HAP-1 (cell line): ENCODE results near the gene CD177.
"Not testable (repeated sequence)": the region's sequence is repeated elsewhere in the genome, so short reads cannot be mapped to it uniquely, and the experiment has no call there.

Experiments used
- DNase-seq, 2 experiments: peaks; one replicate each; pipeline ENCODE4 v3.0.0-alpha.2; 2016 to 2020; ENCODE audit warnings: low spot score in 2 of 2
- H3K27me3 ChIP-seq: fragments of 250-450 bp; sonication (Bioruptor Pico); 2 replicates; pipeline ENCODE4 v1.5.1; 2020; ENCODE audit warnings: low read depth, mild to moderate bottlenecking, moderate library complexity
- H3K36me3 ChIP-seq: fragments of 250-450 bp; sonication (Bioruptor Pico); replicated peaks from 2 replicates; pipeline ENCODE4 v1.5.1; 2020; ENCODE audit warnings: mild to moderate bottlenecking
- H3K4me1 ChIP-seq: fragments of 250-450 bp; sonication (Bioruptor Pico); 2 replicates; pipeline ENCODE4 v1.5.1; 2020; ENCODE audit warnings: mild to moderate bottlenecking
- H3K4me3 ChIP-seq: fragments of 250-450 bp; sonication (Bioruptor Pico); 2 replicates; pipeline ENCODE4 v1.5.1; 2020; ENCODE audit warnings: mild to moderate bottlenecking, moderate library complexity
- H3K9me3 ChIP-seq: fragments of 250-450 bp; sonication (Bioruptor Pico); 2 replicates; pipeline ENCODE4 v1.5.1; 2020; ENCODE audit warnings: mild to moderate bottlenecking, moderate library complexity
- in situ Hi-C: fragments of 300-500 bp; cut with MboI; formaldehyde crosslinking; loops from 3 replicates; pipeline ENCODE4 v1.14.3; 2020; ENCODE audit warnings: low sequenced_read_pairs, inconsistent platforms, mixed read lengths

CD177 gene

GRCh38 chr19:43341098-43341497 is 12.4 kb upstream of the CD177 start:
- in situ Hi-C loops, H3K36me3 ChIP-seq, H3K9me3 ChIP-seq, H3K27me3 ChIP-seq, H3K4me3 ChIP-seq, DNase-seq: not testable (repeated sequence)
- peaks cover 19% of the 10 kb centered on the region for H3K4me1 ChIP-seq

- H3K9me3 ChIP-seq, H3K4me3 ChIP-seq, H3K36me3 ChIP-seq, in situ Hi-C loops, H3K27me3 ChIP-seq: not testable (repeated sequence)
- peaks cover 19% of the 10 kb centered on the region for H3K4me1 ChIP-seq
- peak; percentile 73 to 88 for DNase-seq
Measured at GRCh38 chr19:43342104-43342503, 11.4 kb upstream of the CD177 start.

GRCh38 chr19:43344347-43344925 is 9.1 kb upstream of the CD177 start:
- DNase-seq, H3K36me3 ChIP-seq, H3K4me1 ChIP-seq, H3K27me3 ChIP-seq, H3K4me3 ChIP-seq, H3K9me3 ChIP-seq, in situ Hi-C loops: not testable (repeated sequence)

DNA sequence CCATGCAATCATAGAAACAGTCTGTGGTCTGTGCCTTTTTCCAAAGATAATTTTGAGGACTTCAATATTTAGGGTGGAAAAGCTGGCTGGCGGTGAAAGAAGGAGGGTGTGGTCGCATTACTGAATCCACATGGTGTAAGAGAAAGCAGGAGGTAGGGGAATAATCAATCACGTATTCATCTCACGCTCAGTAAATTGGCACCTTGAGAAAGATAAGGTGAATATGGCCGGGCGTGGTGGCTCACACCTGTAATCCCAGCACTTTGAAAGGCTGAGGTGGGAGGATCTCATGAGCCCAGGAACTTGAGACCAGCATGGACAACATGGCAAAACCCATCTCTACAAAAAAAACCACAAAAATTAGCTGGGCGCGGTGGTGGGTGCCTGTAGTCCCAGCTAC is 3.7 kb upstream of the CD177 start:
- H3K4me3 ChIP-seq, in situ Hi-C loops, H3K27me3 ChIP-seq, H3K4me1 ChIP-seq, DNase-seq, H3K9me3 ChIP-seq, H3K36me3 ChIP-seq: not testable (repeated sequence)

- in situ Hi-C loops, result no loop called here
- Histone ChIP-seq H3K4me3 (no peak overlapping the region), H3K9me3 (peaks cover 3% of the 10 kb centered on the region; the same call in 1 of the 2 replicates), H3K36me3 (no peaks in the 10 kb centered on the region), H3K4me1 (no peaks in the 10 kb centered on the region), H3K27me3 (no peaks in the 10 kb centered on the region)
- no peak for DNase-seq
Measured at GRCh38 chr19:43351998-43352746, 1.3 kb upstream of the CD177 start.

- no peak for DNase-seq
- Histone ChIP-seq H3K4me1 (no peaks in the 10 kb centered on the region), H3K9me3 (no peaks in the 10 kb centered on the region), H3K36me3 (no peaks in the 10 kb centered on the region), H3K27me3 (no peaks in the 10 kb centered on the region), H3K4me3 (no peak overlapping the region)
- in situ Hi-C loops, result no loop called here
Measured at GRCh38 chr19:43354305-43354627, 780 bp downstream of the CD177 start.

- H3K9me3 ChIP-seq, DNase-seq, H3K36me3 ChIP-seq, H3K4me1 ChIP-seq, H3K4me3 ChIP-seq, H3K27me3 ChIP-seq, in situ Hi-C loops: not testable (repeated sequence)
Measured at GRCh38 chr19:43356749-43357148, 3.3 kb downstream of the CD177 start.

- peaks cover 3% of the 10 kb centered on the region; the same call in 1 of the 2 replicates for H3K27me3 ChIP-seq
- no peaks in the 10 kb centered on the region for H3K4me1 ChIP-seq
- H3K9me3 ChIP-seq, result no peaks in the 10 kb centered on the region
- H3K4me3 ChIP-seq, result no peak overlapping the region
- no peaks in the 10 kb centered on the region for H3K36me3 ChIP-seq
- in situ Hi-C loops, result no loop called here
- no peak for DNase-seq
Measured at GRCh38 chr19:43362179-43362578, 8.7 kb downstream of the CD177 start.

GRCh38 chr19:43362745-43363144 is 9.3 kb downstream of the CD177 start:
- in situ Hi-C loops, result no loop called here
- Histone ChIP-seq H3K4me3 (no peak overlapping the region), H3K36me3 (no peaks in the 10 kb centered on the region)

GRCh38 chr19:43365677-43366076 is 12.2 kb downstream of the CD177 start:
- DNase-seq, H3K4me1 ChIP-seq, H3K36me3 ChIP-seq, H3K4me3 ChIP-seq, H3K9me3 ChIP-seq, in situ Hi-C loops: not testable (repeated sequence)
- H3K27me3 ChIP-seq, result peaks cover 15% of the 10 kb centered on the region

More at GRCh38 chr19:43362745-43363144, 9.3 kb downstream of the CD177 start:
- no peaks in the 10 kb centered on the region for H3K4me1 ChIP-seq
- no peaks in the 10 kb centered on the region for H3K9me3 ChIP-seq
- peaks cover 5% of the 10 kb centered on the region for H3K27me3 ChIP-seq
- DNase-seq, result no peak

- in situ Hi-C loops, result no loop called here
- Histone ChIP-seq H3K27me3 (peaks cover 24% of the 10 kb centered on the region), H3K4me1 (no peaks in the 10 kb centered on the region), H3K36me3 (no peaks in the 10 kb centered on the region), H3K4me3 (no peak overlapping the region), H3K9me3 (no peaks in the 10 kb centered on the region)
- DNase-seq, result no peak
Measured at GRCh38 chr19:43367822-43368221, 14.3 kb downstream of the CD177 start.

- in situ Hi-C loops, DNase-seq, H3K36me3 ChIP-seq, H3K9me3 ChIP-seq, H3K4me1 ChIP-seq, H3K4me3 ChIP-seq: not testable (repeated sequence)
- peaks cover 24% of the 10 kb centered on the region for H3K27me3 ChIP-seq
Measured at GRCh38 chr19:43368897-43369296, 15.4 kb downstream of the CD177 start.

DNA sequence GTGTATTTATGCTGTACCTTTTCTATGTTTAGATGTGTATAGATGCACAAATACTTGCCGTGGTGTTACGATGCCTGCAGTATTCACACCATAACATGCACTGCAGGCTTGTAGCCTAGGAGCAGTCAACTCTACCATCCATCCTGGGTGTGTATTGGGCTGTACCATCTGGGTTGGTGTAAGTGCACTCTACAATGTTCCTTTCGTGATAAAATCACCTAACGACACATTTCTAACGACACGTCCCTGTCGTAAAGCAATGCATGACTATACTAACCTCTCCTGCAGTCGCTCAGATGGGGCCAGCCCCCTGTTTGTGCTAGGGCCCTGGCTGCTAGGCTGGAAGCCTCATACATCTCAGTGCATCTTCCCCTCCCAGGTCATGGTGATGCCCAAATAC is 18.4 kb downstream of the CD177 start:
- no peak for DNase-seq
- in situ Hi-C loops, result no loop called here
- no peaks in the 10 kb centered on the region for H3K4me1 ChIP-seq
- H3K4me3 ChIP-seq, result no peak overlapping the region
- H3K9me3 ChIP-seq, result no peaks in the 10 kb centered on the region
- H3K36me3 ChIP-seq, result no peaks in the 10 kb centered on the region
- peaks cover 24% of the 10 kb centered on the region for H3K27me3 ChIP-seq

GRCh38 chr19:43372462-43372861 is 19.0 kb downstream of the CD177 start:
- DNase-seq, result no peak
- Histone ChIP-seq H3K36me3 (no peaks in the 10 kb centered on the region), H3K9me3 (no peaks in the 10 kb centered on the region), H3K27me3 (peaks cover 24% of the 10 kb centered on the region), H3K4me3 (no peak overlapping the region), H3K4me1 (no peaks in the 10 kb centered on the region)
- in situ Hi-C loops, result no loop called here

GRCh38 chr19:43377624-43378023 is 24.1 kb downstream of the CD177 start:
- H3K4me1 ChIP-seq, in situ Hi-C loops: not testable (repeated sequence)

More at GRCh38 chr19:43377624-43378023, 24.1 kb downstream of the CD177 start:
- H3K36me3 ChIP-seq, H3K27me3 ChIP-seq, DNase-seq, H3K9me3 ChIP-seq, H3K4me3 ChIP-seq: not testable (repeated sequence)
